Transverse colon (tissue), 4 donors: ENCODE results near the gene HIVEP2. TPM values are rescaled to one million over a fixed set of nuclear protein-coding genes. Genes with fewer than 3 reads are reported as not detected.

Experiments
- DNase-seq: peaks from one replicate; pipeline ENCODE4 v3.0.0-alpha.2; 2019
- H3K27ac ChIP-seq, 4 donors: fragments of 200-600 bp; sonication (generic); 2 replicates each; pipeline ENCODE4 v1.5.1; 2016 to 2018; ENCODE audit warnings: inconsistent platforms in 4 of 4
- H3K27me3 ChIP-seq: fragments of 200-600 bp; sonication (generic); 2 replicates; pipeline ENCODE4 v1.5.1; 2017; ENCODE audit warnings: inconsistent platforms
- H3K36me3 ChIP-seq, 4 donors: fragments of 200-600 bp; sonication (generic); 2 replicates each; pipeline ENCODE4 v1.5.1; 2017 to 2019; ENCODE audit warnings: inconsistent platforms in 4 of 4
- H3K4me1 ChIP-seq, 4 donors: fragments of 200-600 bp; sonication (generic); 2 replicates each; pipeline ENCODE4 v1.5.1; 2017 to 2020; ENCODE audit warnings: inconsistent platforms in 4 of 4
- H3K4me3 ChIP-seq, 4 donors: fragments of 200-600 bp; sonication (generic); 1 replicate in 1 of 4; 2 replicates in 3 of 4; pipeline versions ENCODE4 v1.5.1 to v1.6.1; 2017 to 2019; ENCODE audit warnings: inconsistent platforms in 4 of 4
- H3K9me3 ChIP-seq, 2 donors: fragments of 200-600 bp; sonication (generic); 2 replicates each; pipeline ENCODE4 v1.5.1; 2017 to 2019; ENCODE audit warnings: inconsistent platforms in 2 of 2
- CTCF ChIP-seq, 5 experiments: fragments of 200-600 bp in 3 of 5; fragments of 450-650 bp in 2 of 5; sonication (generic) in 3 of 5; IDR thresholded peaks; 1 replicate in 2 of 5; 2 replicates in 3 of 5; pipeline ENCODE4 v1.5.1; 2016 to 2017; ENCODE audit warnings: antibody characterized with exemption in 5 of 5, inconsistent platforms in 3 of 5, mild to moderate bottlenecking in 2 of 5, moderate library complexity in 1 of 5
- EP300 ChIP-seq: sonication (generic); formaldehyde crosslinking; IDR thresholded peaks from one replicate; pipeline ENCODE4 v1.6.1; 2017; ENCODE audit warnings: antibody characterized with exemption, low read depth
- POLR2A ChIP-seq: fragments of 450-650 bp; IDR thresholded peaks from one replicate; pipeline ENCODE4 v1.6.1; 2016; ENCODE audit warnings: antibody characterized with exemption, mild to moderate bottlenecking, moderate library complexity
- POLR2AphosphoS5 ChIP-seq, 3 donors: sonication (generic); formaldehyde crosslinking; IDR thresholded peaks; one replicate each; pipeline ENCODE4 v1.6.1; 2016; ENCODE audit warnings: antibody characterized with exemption in 3 of 3
- WGBS, 2 donors: methylation state at CpG; one replicate each; pipeline ENCODE4 v1.1.5; 2018; ENCODE audit warnings: low coverage in 1 of 2; 5-methylcytosine and 5-hydroxymethylcytosine counted together
- in situ Hi-C, 4 donors: fragments of 200-750 bp; cut with MboI; loops; one replicate each; pipeline versions ENCODE4 v1.15.0 to v1.15.1; 2017; ENCODE audit warnings: low sequenced_read_pairs in 3 of 4, low pct_ligation_motif_present in 1 of 4, low pct_unique_long_range_greater_than_20kb in 1 of 4
- intact Hi-C: fragments of 100-400 bp; cut with DNase I; formaldehyde crosslinking; loops from one replicate; pipeline ENCODE4 v1.15.1; 2023; ENCODE audit warnings: low total_unique reads
- total RNA-seq, 4 donors: library from RNA; depleted of rRNA; stranded (reverse); fragments of >200 nt; gene quantifications; one replicate each; pipeline ENCODE4 v1.1.0, GENCODE V29; 2016

Gene HIVEP2
- total RNA-seq, 4 donors from 2014 or later: 10.0 to 22.5 (median 13.7) TPM

DNA sequence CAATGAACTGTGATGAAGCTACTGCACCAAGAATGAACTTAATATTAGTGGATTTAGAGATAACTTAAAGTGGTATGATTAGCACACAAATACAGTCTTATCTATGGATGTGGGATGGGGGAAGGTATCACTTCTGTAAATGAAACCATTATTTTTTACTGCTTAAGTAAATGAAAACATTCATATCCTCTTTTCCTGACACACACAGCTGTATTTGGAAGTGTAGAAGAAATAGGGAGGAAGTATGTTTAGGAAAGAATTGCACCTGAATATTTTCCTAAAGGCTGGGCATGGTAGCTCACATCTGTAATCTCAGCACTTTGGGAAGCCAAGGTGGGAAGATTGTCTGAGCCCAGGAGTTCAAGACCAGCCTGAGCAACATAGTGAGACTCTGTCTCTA is 96.8 kb downstream of the HIVEP2 start:
- H3K4me3 ChIP-seq: no peak overlapping the region
- TF ChIP-seq POLR2AphosphoS5 (IDR thresholded peaks at IDR 0.05) (no peak), EP300 (no peak), POLR2A (no peak), CTCF (IDR thresholded peaks at IDR 0.05) (no peak)
- no peaks in the 10 kb centered on the region for H3K27me3 ChIP-seq
- no peaks in the 10 kb centered on the region for H3K36me3 ChIP-seq
- peak overlapping the region in 1 of 4 donors; percentile 85 for H3K27ac ChIP-seq
- no peak for DNase-seq
- in situ Hi-C loops (no loop called here), intact Hi-C loops (no loop called here)
- H3K4me1 ChIP-seq: peaks cover 27 to 96% (median 34%) of the 10 kb centered on the region in 4 donors
- no peaks in the 10 kb centered on the region for H3K9me3 ChIP-seq

DNA sequence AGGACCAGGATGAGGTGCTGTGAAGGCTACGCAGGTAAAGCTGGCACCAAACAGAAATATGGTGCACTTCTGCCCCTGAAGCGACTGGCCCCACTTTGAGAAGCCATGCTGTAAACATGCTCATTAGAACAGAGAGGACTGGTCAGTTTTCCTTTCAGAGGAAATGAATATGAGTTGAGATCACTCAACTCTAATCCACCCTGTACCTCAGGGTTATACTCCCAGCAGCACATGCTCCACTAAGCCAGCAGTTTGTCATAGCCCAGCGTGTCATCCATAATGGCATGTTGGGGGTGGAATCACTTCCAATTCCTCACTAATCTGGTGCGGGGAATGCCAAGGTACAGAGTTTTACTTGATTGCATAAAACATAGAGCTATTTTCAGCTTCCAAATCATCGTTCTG is 98.1 kb downstream of the HIVEP2 start:
- DNase-seq: no peak
- WGBS, 2 donors: 59 to 74% methylated on average over 5 of the region's 5 CpGs
- Histone ChIP-seq H3K9me3 (no peaks in the 10 kb centered on the region), H3K4me1 (peaks cover 26 to 84% (median 33%) of the 10 kb centered on the region in 4 donors), H3K27ac (peak overlapping the region; percentile 83 to 87 (median 84)), H3K36me3 (no peaks in the 10 kb centered on the region), H3K4me3 (no peak overlapping the region), H3K27me3 (no peaks in the 10 kb centered on the region)
- no peak for TF ChIP-seq POLR2A
- peak in 1 of 3 donors; percentile 46 for TF ChIP-seq POLR2AphosphoS5 (IDR thresholded peaks at IDR 0.05)
- no peak for TF ChIP-seq EP300
- intact Hi-C loops: no loop called here
- in situ Hi-C loops: no loop called here

- 47 to 49% methylated on average over 1 to 2 of the region's 2 CpGs for WGBS, 2 donors
- H3K27me3 ChIP-seq: no peaks in the 10 kb centered on the region
- TF ChIP-seq EP300: no peak
- no peak for TF ChIP-seq CTCF (IDR thresholded peaks at IDR 0.05)
- no peak for TF ChIP-seq POLR2A
- no peak for TF ChIP-seq POLR2AphosphoS5 (IDR thresholded peaks at IDR 0.05)
- in situ Hi-C loops (no loop called here), intact Hi-C loops (no loop called here)
- H3K9me3 ChIP-seq: no peaks in the 10 kb centered on the region
- H3K36me3 ChIP-seq: no peaks in the 10 kb centered on the region
- H3K27ac ChIP-seq: peak overlapping the region; percentile 83 to 87 (median 84)
- peaks cover 21 to 81% (median 33%) of the 10 kb centered on the region in 4 donors for H3K4me1 ChIP-seq
- H3K4me3 ChIP-seq: peak overlapping the region in 1 of 4 donors; percentile 16
- DNase-seq: no peak
These were observed 98.5 kb downstream of the HIVEP2 start for GRCh38 chr6:142846459-142846831.

DNA sequence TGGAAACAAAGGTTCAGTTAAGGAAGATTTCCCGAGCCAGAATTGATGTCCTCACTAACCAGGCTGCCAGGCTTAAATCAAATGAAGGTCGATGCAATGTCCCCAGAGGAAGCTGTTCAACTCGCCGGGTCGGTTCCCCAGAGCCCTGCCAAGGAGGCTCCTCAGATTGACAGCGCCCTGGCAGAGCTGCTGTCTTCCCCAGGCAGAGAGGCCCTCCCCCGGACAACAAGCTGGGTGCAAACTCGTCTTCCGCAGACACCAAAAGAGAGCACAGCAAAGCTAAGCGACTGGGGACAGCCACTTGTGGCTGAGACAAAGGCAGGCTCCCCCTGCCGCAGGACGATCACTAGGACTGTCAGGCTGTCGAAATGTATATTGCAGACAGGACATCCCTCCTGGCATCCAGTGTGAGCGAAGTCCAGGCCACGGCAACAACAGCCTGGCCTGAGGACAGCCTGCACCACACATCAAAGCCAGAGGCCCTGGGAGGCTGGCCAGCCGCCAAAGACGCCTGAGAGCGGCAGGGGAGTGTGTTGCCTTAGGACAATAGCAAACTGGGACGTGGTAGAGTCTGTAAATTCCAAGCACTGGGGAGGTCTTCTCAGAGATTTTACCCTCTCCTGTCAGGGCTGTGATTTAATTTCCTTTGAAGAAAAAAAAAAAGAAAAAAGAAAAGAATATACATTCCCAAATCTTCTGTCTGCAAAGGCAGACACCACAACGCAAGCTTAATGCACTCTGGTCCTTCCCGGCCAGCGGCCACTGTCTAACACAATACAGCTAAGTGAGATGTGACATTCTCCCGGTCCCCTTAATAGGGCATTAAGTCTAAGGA is 99.1 kb downstream of the HIVEP2 start:
- in situ Hi-C loops (no loop called here), intact Hi-C loops (no loop called here)
- Histone ChIP-seq H3K4me1 (peaks cover 15 to 75% (median 33%) of the 10 kb centered on the region in 4 donors), H3K4me3 (peak overlapping the region; percentile 2 to 40 (median 14)), H3K27ac (peak overlapping the region; percentile 83 to 87 (median 84)), H3K27me3 (no peaks in the 10 kb centered on the region), H3K36me3 (no peaks in the 10 kb centered on the region), H3K9me3 (no peaks in the 10 kb centered on the region)
- DNase-seq: peak; percentile 90
- peak; percentile 54 for TF ChIP-seq POLR2A
- peak in 2 of 3 donors; percentile 74 to 82 for TF ChIP-seq POLR2AphosphoS5 (IDR thresholded peaks at IDR 0.05)
- no peak for TF ChIP-seq EP300
- 10 to 23% methylated on average over 3 to 22 of the region's 23 CpGs for WGBS, 2 donors

GRCh38 chr6:142845143-142845571 is 99.8 kb downstream of the HIVEP2 start:
- Histone ChIP-seq H3K4me1 (peaks cover 15 to 68% (median 32%) of the 10 kb centered on the region in 4 donors), H3K27me3 (no peaks in the 10 kb centered on the region), H3K9me3 (no peaks in the 10 kb centered on the region), H3K36me3 (no peaks in the 10 kb centered on the region), H3K4me3 (peak overlapping the region in 2 of 4 donors; percentile 16 to 40), H3K27ac (peak overlapping the region; percentile 83 to 87 (median 84))
- in situ Hi-C loops (no loop called here), intact Hi-C loops (no loop called here)
- no peak for DNase-seq
- 58% methylated on average over 2 of the region's 2 CpGs for WGBS, 2 donors
- TF ChIP-seq POLR2A: no peak
- TF ChIP-seq EP300: no peak
- TF ChIP-seq CTCF (IDR thresholded peaks at IDR 0.05): no peak
- no peak for TF ChIP-seq POLR2AphosphoS5 (IDR thresholded peaks at IDR 0.05)
